Body of pancreas (tissue), 4 donors: Measurements from ENCODE around the gene PLEKHM1.
"Not testable (repeated sequence)": the region's sequence is repeated elsewhere in the genome, so short reads cannot be mapped to it uniquely, and the experiment has no call there.

ENCODE experiments used
- POLR2A ChIP-seq, 3 donors: fragments of 450-650 bp; IDR thresholded peaks; one replicate each; pipeline ENCODE4 v1.6.1; 2016; ENCODE audit warnings: antibody characterized with exemption in 3 of 3, mild to moderate bottlenecking in 2 of 3
- TF ChIP-seq, protein P1 (sequence below), 7 experiments: fragments of 450-650 bp in 4 of 7; fragments of 200-600 bp in 3 of 7; sonication (generic) in 3 of 7; IDR thresholded peaks; one replicate each; pipeline ENCODE4 v1.5.1; 2016 to 2019; ENCODE audit warnings: antibody characterized with exemption in 7 of 7

- TF ChIP-seq, protein P1, sequence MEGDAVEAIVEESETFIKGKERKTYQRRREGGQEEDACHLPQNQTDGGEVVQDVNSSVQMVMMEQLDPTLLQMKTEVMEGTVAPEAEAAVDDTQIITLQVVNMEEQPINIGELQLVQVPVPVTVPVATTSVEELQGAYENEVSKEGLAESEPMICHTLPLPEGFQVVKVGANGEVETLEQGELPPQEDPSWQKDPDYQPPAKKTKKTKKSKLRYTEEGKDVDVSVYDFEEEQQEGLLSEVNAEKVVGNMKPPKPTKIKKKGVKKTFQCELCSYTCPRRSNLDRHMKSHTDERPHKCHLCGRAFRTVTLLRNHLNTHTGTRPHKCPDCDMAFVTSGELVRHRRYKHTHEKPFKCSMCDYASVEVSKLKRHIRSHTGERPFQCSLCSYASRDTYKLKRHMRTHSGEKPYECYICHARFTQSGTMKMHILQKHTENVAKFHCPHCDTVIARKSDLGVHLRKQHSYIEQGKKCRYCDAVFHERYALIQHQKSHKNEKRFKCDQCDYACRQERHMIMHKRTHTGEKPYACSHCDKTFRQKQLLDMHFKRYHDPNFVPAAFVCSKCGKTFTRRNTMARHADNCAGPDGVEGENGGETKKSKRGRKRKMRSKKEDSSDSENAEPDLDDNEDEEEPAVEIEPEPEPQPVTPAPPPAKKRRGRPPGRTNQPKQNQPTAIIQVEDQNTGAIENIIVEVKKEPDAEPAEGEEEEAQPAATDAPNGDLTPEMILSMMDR (IDR thresholded peaks at IDR 0.05) = not testable (repeated sequence)
- not testable (repeated sequence) for TF ChIP-seq POLR2A (IDR thresholded peaks at IDR 0.05)
Observed at GRCh38 chr17:45472249-45472648, 18.3 kb downstream of the PLEKHM1 start.
